ENCODE results near the gene SAMHD1. TPM values are rescaled to one million over a fixed set of nuclear protein-coding genes. Genes with fewer than 3 reads are reported as not detected.

Gene SAMHD1
- total RNA-seq, 4 donors from 2014 or later, result 76.8 to 172 (median 104) TPM

DNA sequence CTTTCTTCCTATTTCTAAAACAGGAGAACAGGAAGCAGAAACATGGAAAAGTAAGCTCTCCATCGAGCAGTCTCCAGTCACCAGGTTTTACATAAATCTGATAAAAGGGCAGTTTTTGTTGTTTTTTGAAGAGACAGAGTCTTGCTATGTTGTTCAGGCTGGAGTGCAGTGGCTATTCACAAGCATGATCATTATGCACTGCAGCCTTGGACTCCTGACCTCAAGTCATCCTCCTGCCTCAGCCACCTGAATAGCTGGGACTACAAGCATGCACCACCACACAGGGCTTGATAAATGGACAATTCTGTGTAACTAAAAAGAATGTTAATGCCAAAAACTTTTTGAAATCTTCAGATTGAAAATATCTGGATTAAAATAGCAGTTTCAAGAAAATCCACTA, 23.8 kb downstream of the SAMHD1 start:
- Histone ChIP-seq H3K4me3 (no peak overlapping the region), H3K27me3 (no peaks in the 10 kb centered on the region), H3K4me1 (no peaks in the 10 kb centered on the region), H3K36me3 (peaks cover 0 to under 1% of the 10 kb centered on the region in 2 donors), H3K27ac (no peak overlapping the region), H3K9me3 (no peaks in the 10 kb centered on the region)
- no peak for DNase-seq
- intact Hi-C loops (cut with DNase I; ENCODE audit: low total_unique reads), result no loop called here
- no peak for TF ChIP-seq POLR2A (IDR thresholded peaks at IDR 0.05)
- TF ChIP-seq, protein P1, sequence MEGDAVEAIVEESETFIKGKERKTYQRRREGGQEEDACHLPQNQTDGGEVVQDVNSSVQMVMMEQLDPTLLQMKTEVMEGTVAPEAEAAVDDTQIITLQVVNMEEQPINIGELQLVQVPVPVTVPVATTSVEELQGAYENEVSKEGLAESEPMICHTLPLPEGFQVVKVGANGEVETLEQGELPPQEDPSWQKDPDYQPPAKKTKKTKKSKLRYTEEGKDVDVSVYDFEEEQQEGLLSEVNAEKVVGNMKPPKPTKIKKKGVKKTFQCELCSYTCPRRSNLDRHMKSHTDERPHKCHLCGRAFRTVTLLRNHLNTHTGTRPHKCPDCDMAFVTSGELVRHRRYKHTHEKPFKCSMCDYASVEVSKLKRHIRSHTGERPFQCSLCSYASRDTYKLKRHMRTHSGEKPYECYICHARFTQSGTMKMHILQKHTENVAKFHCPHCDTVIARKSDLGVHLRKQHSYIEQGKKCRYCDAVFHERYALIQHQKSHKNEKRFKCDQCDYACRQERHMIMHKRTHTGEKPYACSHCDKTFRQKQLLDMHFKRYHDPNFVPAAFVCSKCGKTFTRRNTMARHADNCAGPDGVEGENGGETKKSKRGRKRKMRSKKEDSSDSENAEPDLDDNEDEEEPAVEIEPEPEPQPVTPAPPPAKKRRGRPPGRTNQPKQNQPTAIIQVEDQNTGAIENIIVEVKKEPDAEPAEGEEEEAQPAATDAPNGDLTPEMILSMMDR (IDR thresholded peaks at IDR 0.05), result no peak

DNA sequence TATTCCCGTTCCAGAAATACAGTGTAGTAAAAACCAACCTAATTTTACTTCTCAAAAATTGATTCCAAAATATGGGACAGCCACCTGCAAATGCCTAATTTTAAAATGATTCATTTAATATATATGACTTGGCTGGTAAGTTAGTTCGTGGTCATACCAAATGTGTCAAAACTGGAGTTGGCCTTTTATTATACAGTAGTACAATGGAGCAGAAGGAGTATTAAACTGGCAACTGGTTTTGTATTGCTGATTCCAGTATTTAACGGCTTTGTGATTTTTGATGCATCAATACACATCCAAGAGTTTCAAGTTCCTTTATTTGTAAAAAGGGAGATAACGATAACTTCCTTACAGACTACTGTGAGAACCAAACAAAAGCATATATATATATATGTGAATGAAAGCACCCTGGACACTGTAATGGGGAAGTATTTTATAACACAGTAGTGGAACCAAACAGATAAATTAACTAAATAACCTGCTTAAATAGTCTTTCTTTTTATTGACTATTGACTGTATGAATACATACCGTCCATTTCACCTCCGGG, 24.8 kb downstream of the SAMHD1 start:
- Histone ChIP-seq H3K36me3 (no peaks in the 10 kb centered on the region), H3K4me1 (no peaks in the 10 kb centered on the region), H3K4me3 (no peak overlapping the region), H3K9me3 (no peaks in the 10 kb centered on the region), H3K27ac (no peak overlapping the region), H3K27me3 (no peaks in the 10 kb centered on the region)
- DNase-seq, result no peak
- intact Hi-C loops (cut with DNase I; ENCODE audit: low total_unique reads), result no loop called here
- TF ChIP-seq POLR2A (IDR thresholded peaks at IDR 0.05), result no peak
- TF ChIP-seq, protein P1 (IDR thresholded peaks at IDR 0.05), result no peak

DNA sequence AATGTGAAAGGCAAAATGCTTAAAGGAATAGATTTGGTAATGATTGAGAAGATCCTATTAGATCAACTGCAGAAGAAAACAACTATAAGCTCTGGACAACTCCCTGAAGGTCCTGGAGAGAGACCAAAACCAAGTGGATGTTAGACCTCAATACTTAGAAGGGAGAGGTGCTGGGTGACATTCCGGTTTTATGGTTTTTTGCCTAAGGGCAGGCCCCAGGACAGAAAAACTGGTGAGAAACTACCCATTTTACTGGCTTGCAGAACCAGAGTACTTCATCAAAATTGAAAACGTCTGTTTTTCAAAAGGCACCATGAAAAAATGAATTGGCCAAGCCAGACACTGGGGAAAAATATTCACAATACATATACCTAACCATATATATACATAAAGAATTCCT, 26.3 kb downstream of the SAMHD1 start:
- intact Hi-C loops (cut with DNase I; ENCODE audit: low total_unique reads), result no loop called here
- H3K4me1 ChIP-seq, result no peaks in the 10 kb centered on the region
- no peak for DNase-seq
- no peak overlapping the region for H3K27ac ChIP-seq
- no peaks in the 10 kb centered on the region for H3K9me3 ChIP-seq
- H3K27me3 ChIP-seq, result no peaks in the 10 kb centered on the region
- TF ChIP-seq, protein P1 (IDR thresholded peaks at IDR 0.05), result no peak
- no peak for TF ChIP-seq POLR2A (IDR thresholded peaks at IDR 0.05)
- no peaks in the 10 kb centered on the region for H3K36me3 ChIP-seq
- no peak overlapping the region for H3K4me3 ChIP-seq

DNA sequence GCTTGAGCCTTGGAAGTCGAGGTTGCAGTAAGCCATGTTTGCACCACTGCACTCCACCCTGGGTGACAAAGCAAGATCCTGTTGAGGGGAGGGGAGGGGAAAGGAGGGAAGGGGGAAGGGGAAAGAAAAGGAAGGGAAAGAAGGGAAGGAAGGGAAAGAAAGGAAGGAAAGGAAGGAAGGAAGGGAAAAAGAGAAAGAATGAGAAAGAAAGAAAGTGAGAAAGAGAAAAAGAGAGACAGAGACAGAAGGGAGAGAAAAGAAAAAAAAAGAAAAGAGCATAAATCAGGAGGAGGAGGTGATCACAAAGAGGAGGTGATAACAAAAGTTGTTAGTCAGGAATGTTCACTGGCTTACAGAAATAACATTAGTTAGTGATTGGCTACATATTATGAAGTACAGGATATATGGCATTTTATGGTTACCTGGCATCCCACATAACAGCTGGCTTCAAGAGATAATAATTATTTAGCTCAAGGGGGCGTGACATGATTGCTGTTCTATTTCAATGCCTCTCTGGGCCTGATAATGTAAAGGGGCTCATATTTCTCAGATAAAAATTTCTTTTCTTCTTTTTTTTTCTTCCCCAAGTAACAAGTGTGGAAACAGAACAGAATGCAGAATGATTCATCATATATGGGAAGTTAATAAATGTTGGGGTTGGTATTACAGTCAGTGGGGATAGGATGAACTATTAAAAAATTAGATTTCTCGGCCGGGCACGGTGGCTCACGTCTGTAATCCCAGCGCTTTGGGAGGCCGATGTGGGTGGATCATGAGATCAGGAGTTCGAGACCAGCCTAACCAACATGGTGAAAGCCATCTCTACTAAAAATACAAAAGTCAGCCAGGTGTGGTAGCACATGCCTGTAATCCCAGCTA, 27.1 kb downstream of the SAMHD1 start:
- Histone ChIP-seq H3K4me1 (no peaks in the 10 kb centered on the region), H3K36me3 (no peaks in the 10 kb centered on the region), H3K4me3 (no peak overlapping the region), H3K27me3 (no peaks in the 10 kb centered on the region), H3K9me3 (no peaks in the 10 kb centered on the region), H3K27ac (no peak overlapping the region)
- no peak for DNase-seq
- intact Hi-C loops (cut with DNase I; ENCODE audit: low total_unique reads), result no loop called here
- TF ChIP-seq POLR2A (IDR thresholded peaks at IDR 0.05), result no peak
- TF ChIP-seq, protein P1 (IDR thresholded peaks at IDR 0.05), result no peak

DNA sequence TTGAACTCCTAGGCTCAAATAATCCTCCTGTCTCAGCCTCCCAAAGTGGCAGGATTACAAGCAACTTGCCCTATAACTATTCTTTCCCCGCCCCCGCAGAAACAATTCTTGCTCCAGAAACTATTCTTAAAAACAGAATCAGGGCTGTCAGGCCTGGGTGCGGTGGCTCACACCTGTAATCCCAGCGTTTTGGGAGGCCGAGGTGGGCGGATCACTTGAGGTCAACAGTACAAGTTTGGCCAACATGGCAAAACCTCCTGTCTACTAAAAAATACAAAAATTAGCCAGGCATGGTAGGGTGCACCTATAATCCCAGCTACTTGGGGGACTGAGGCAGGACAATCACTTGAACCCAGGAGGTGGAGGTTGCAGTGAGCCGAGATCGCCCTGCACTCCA, 31.2 kb downstream of the SAMHD1 start:
- TF ChIP-seq, protein P1 (IDR thresholded peaks at IDR 0.05), result no peak
- no peak for TF ChIP-seq POLR2A (IDR thresholded peaks at IDR 0.05)
- Histone ChIP-seq H3K27me3 (no peaks in the 10 kb centered on the region), H3K9me3 (no peaks in the 10 kb centered on the region), H3K36me3 (no peaks in the 10 kb centered on the region), H3K27ac (no peak overlapping the region), H3K4me3 (no peak overlapping the region), H3K4me1 (no peaks in the 10 kb centered on the region)
- DNase-seq, result no peak
- intact Hi-C loops (cut with DNase I; ENCODE audit: low total_unique reads), result no loop called here

Data from uterus (tissue), 4 donors.